Stimulated activated CD8-positive, alpha-beta memory T cell treated with anti-CD3 and anti-CD28 coated beads, Interleukin-12 subunit alpha, Interleukin-12 subunit beta, amount 100 ng/mL, for 4 hours (primary cell): Measurements from ENCODE around the gene AHDC1.
A peak's percentile ranks its signal among the peaks of the same experiment; 100 is the strongest.
"Not testable (repeated sequence)": the region's sequence is repeated elsewhere in the genome, so short reads cannot be mapped to it uniquely, and the experiment has no call there.

Source experiments
- DNase-seq: peaks from one replicate; pipeline ENCODE4 v3.0.0-alpha.2; 2020; ENCODE audit warnings: low read depth

Gene AHDC1

DNA sequence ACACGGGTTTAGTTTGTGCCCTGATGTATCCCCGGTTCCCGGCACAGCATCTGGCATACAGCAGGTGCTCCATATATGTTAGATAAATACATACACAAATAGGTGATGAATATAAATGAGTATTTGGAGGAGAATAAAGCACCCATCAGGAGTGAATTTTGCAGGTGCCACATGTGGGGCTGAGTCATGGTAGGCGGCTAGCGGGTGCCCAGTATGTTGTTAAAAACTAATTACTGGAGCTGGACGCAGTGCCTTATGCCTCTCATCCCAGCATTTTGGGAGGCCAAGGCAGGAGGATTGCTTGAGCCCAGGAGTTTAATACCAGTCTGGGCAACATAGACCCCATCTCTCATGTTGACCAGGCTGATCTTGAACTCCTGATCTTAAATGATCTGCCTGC is 97.2 kb downstream of the AHDC1 start:
- DNase-seq, result no peak

DNA sequence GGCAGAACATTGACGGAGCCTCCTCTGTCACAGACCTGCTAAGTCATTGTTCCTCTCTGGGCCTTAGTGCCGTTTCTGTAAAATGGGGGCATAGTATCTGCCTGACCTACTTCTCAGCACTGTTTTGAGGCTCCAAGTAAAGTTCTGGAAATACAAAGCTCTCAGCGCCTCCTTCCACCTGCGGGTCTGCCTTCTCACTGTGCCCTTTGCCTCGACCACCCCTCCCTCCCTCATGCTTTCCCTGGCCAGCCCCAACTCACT is 98.6 kb downstream of the AHDC1 start:
- DNase-seq, result no peak

DNA sequence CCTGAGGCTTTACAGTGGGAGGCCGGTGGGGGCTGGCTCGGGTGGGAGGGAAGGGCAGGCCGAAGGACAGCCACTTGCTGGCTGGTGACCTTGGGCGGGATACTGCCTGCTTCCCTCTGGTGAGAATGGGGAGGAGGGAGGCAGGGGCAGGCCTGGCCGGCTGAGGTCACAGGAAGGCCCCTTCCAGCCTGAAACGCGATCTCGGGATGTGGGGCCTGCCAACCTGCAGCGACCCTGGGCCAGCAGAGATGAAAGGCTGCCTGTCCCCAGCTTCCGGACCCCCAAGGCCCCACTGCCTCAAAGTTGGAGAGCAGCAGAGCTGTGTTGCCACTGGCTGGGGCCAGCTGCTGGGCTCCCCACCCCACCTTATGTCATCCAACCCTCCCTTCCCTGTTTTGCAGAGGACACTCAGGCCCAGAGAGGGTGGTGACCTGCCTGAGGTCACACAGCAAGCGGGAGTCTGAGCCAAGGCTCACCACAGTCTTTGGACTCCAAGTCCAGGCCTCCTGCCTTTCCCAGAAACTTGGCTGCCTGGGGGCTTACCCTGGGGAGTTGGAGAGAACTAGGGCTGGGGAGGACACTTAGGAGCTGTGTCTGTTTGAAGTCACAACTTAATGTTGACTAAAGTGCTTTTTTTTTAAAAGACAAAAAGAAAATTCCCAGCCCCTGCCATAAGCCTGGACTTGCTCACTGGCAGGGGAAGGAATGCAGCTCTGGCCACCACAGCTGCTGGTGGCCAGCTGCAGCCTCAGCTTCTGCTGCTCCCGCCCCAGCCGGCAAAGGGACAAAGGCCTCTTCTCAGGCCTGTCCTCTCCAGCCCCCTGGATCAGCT is 99.1 kb downstream of the AHDC1 start:
- no peak for DNase-seq

DNA sequence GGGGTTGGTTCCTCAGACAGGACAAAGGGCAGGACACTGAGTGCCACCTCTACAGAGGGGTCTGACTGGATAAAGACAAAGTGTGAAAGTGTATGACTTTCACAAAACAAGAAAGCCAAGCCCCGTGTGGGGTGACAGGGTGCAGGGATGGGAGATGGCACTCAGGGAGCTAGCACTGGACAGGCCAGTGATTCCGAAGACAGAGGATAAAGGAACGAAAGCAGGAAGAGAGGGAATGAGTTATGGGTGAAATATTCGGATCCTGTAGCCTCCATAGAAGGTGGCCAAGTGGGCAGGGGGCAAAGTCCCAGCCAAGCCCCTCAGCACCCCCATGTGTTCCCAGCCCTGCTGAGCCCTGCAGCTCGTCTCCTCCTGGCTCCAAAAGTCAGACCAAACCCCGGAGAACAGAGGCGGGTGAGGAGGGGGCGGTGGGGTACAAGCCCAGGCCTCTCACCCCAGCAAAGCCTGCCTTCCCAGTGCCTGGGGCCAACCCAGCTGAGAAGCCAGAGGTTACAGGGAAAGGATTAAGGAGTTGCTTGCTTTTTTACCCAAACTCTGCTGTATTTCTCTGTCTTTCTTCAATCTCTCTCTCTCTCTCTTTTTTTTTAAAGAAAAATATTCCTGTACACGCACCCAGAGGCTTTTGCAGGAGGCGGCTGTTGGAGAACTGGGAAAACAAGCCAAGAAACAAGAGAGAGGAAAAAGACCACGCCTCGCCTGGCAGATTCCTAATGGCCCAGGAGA is 99.9 kb downstream of the AHDC1 start:
- no peak for DNase-seq

DNA sequence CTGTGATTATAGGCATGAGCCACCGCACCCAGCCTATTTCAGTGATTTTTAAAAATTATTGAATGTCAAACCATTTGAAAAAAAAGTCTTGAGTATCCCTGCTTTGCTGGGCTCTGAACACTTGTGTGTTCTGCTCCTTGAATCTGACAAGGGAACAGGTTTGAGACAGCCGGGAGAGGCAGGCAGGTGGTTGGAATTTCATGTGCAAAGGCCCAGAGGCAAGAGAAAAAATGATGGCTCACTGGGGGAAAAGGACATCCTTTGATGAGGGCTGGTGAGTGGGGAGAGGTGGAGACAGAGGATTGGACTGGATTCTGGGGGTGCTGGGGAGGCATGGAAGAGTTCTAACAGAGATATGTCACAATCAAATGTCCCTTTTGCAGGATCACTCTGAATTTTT is 100.9 kb downstream of the AHDC1 start:
- no peak for DNase-seq

DNA sequence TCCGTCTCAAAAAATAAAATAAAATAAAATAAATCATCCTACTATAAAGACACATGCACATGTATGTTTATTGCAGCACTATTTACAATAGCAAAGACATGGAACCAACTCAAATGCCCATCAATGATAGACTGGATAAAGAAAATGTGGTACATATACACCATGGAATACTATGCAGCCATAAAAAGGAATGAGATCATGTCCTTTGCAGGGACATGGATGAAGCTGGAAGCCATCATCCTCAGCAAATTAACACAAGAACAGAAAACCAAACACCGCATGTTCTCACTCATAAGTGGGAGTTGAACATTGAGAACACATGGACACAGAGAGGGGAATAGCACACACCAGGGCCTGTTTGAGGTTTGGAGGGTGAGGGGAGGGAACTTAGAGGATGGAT is 102.8 kb downstream of the AHDC1 start:
- not testable (repeated sequence) for DNase-seq

DNA sequence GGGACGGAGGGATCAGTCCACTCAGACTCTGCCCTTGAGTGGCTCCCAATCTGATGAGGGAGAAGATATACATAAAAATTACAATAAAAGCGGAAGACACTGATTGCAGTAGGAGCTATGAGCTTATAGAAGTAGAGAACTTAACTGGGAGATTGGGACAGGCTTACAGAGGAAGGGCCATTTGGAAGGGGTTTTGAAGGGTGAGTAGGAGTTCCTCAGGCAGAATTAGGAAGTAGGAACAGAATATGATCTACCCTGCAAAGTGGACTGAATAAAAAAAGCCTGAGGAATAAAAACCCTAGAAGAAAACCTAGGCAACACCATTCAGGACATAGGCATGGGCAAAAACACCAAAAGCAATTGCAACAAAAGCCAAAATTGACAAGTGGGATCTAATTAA is 104.8 kb downstream of the AHDC1 start:
- DNase-seq, result no peak

DNA sequence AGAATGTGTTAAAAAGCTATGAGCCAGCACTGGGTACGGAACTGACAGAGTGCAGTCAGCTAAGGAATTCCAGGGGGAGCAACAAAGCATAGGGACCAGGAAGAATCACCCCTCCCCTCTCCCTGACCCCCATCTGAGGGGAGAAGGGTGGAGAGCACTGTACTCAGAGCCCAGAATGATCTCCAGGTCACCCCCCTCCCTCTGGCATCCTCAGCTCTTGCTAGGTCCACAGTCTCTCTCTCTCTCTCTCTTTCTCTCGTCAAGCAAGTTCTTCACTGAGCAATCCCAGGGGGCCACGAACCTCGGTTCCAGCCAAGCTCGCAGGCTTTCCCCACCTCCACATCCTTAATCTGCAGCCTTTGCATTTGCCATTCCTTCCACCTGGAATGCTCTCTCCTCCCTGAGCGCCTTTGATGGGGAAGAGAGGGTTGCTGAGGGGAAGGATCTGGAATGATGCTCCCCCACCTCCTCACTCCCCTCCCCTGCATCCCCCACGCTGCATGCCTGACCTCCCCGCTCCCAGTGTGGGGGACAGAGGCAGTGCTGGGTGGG is 107.3 kb downstream of the AHDC1 start:
- no peak for DNase-seq

DNA sequence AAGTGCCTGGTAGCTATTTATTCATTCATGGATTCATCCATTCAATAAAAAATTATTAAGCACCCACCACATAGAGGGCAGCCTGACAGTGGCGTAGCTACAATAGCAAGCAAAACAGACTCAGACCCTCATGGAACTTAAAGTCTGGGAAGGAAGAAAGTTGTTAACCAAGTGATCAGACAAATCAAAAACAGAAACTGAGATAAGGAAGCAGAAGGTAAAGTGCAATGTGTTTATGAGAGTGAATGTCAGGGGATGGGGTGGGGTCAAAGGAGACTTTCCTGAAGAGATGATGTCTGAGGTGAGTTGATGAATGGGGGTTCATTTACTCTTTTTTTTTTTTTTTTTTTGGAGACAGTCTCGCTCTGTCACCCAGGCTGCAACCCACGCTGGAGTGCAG is 111.1 kb downstream of the AHDC1 start:
- no peak for DNase-seq

DNA sequence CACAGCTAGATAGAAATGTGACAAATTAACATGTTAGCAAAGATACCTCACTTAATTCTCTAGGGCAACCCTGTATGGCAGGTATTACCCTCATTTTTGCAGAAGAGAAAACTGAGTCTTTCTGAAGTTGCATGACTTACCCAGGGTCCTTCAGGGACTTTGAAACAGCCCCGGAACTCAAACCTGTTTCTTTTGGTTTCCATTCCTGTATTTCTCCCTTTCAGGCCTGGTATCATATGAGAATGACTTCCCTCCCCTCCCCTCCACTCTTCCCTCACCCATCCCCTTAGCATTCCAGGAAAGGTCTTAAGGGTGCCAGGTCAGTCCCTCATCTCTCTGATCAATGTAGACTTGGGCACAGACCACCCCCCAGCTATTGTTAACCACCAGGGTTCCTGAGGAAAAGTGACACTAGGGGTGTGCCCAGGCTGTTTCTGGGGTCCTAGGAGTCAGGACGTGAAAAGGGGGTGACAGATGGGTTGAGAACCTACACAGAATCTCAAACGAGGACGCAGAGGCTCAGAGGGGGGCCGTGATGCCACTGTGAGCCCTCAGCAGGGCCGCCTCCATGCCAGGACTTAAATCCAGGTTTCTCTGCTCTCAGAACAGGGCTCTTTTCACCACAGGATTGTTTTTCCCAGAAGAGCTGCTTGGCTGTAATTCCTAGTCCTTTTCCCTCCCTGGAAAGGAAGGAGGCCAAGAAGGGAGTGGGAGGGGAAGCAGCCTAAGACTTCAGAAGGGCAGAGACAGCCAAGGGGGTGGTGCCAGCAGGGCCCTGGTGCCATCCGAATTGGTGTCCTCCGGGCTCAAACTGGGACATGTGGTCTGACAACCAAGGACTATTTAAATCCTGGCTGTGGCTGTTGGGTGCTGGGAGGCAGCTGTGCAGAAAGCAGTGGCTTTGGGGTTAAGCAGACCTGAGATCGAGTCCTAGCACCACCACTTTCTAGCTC is 111.9 kb downstream of the AHDC1 start:
- DNase-seq, result no peak

DNA sequence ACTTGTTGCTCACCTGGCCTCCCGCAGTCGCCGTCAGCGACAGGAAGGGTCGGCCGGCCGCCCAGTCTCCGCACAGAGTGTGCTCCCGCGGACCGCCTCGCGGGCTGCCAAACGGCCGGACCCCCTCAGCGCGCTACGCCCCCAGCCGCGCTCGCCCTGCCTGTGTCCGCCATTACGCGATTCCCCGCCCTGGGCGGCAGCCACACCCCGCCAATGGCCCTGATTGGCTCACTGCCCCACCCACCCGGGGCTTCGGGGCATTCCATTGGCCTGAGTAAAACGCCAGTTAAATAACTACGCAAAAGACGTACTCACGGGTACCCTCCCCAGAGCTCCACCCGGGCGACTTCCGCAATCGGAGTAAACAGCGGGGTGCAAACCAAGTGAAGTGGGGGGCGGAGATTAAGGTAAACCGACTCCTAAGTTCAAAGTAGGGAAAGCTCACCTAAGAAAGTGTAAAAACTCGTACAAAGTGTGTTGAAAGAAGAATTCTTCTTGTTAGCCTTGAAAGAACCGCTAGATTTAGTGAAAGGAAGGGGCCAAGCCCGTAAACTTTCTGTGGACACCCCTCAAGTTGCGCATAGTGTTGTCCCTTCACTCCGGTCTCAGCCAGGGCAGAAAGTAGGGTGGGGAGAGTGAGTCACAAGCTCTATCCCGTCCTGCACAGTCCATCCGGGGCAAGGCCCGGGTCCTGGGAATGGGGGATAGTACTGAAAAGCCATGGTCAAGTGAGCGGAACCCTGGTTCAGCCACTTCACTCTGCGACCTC is 113.8 kb downstream of the AHDC1 start, which contains the start of gene WASF2:
TSS of gene WASF2 (minus strand) at position 195 of the 769 bp plus-strand sequence. CDS start 61,277 bp downstream, outside the sequence.
- DNase-seq, result peak; percentile 95

DNA sequence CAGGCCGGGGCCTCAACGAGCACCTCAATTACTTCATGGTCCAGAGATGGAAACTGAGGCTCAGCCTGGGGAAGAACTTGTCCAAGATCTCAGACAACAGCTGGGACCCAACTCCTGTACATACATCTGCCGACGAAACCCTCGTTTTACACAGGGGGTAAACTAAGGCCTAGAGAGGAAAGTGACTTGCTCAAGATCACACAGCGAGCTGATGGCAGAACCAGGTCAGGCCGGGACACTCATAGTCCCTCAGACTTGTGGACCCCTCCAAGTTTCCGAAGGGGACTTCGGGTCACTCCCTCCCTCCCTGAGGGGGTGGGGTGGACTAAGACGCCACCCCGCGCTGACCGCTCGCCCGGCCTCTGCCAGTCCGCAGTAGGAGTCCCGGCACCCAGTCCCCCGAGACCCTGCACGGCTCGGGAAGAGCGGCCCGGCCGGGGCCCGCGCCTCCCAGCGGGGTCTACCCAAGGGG is 114.4 kb downstream of the AHDC1 start:
- DNase-seq, result no peak

DNA sequence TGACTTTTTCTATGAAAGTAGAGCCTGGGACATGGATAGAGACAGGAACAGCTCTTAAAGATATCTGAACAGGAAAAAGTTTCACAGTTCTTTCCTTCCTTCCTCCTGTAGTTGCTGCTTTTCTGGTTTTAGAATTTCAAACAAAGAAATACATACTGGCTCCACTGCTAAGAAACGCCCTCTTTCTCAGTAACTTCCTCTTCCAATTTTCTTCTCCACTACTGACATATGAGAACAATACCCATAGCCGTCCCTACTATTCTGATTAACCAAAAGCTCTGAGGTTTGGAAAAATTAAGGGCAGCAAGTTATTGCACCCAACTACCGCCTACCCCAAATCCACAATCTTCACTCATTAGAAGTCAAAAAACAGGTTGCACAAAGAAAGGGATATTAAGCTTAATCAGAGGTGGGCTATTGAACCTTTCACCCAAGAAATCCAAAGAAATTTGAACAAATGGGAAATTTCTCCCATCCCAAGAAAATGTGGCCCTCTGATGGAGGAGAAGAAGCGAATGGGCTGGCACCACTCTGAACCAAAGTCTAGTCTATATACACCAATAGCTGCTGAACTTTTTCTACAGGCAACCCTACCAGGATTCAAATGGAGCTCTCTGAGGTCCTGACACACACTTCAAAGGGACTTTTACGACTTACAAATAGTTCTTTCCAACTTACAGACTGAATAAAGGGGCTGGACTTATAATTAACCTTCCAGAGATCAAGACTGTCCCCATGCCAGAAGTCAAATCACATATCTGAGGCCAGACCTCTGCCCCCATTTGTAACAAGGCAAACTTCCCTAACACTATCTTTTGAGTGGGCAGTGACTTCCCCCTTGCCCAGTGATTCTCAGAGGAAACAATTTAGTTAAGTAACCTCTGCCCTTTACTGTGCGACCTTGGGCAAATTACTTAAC is 115.7 kb downstream of the AHDC1 start:
- DNase-seq, result no peak

DNA sequence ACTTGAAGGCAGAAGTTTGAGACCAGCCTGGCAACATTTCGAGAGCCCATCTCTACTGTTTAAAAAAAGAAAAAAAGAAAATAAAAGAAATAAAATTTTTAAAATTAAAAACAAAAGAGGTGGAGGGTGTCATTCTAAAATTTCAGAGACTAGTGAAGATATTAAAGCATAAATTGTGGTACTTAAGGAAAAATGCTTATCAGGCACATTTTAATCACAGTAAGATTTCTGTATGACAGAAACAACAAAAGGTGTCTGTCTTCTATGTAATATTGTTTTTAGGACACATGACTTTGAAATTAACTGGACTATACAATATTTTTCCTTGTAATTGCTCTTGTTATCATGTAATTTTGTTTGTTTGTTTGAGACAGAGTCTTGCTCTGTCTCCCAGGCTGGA is 118.6 kb downstream of the AHDC1 start:
- no peak for DNase-seq
